Endothelial cell of umbilical vein (primary cell): ENCODE data around the gene CIAO1. TPM values are rescaled to one million over a fixed set of nuclear protein-coding genes. Genes with fewer than 3 reads are reported as not detected.

Source experiments
- BruUV-seq: library from RNA; stranded (reverse); fragments of 400-500 nt; replicated peaks from 2 replicates; lab custom pipeline; 2021; lab: Mats Ljungman, UMichigan
- CTCF ChIA-PET: fragments of 300-600, 350-600 bp; sonication (Branson Sonifier 250); formaldehyde crosslinking; loops from one replicate; lab custom pipeline; 2021; ENCODE audit warnings: antibody characterized with exemption, inconsistent platforms; lab: Charles Lee
- POLR2A ChIA-PET: fragments of 300-600, 350-600 bp; sonication (Branson Sonifier 250); formaldehyde crosslinking; loops from one replicate; lab custom pipeline; 2021; ENCODE audit warnings: antibody characterized with exemption, inconsistent platforms; lab: Charles Lee
- DNase-seq: peaks from one replicate; pipeline ENCODE4 v3.0.0-alpha.2; 2011; ENCODE audit warnings: low read depth, low spot score
- FAIRE-seq: peaks from 2 replicates; lab custom pipeline; 2011; peaks lifted over from hg19 to GRCh38; lab: Jason Lieb, UNC
- H2AFZ ChIP-seq: 2 replicates; pipeline ENCODE4 v1.6.0; 2012; ENCODE audit warnings: low read depth, low read length, control low read depth, inconsistent platforms
- H3K27ac ChIP-seq: 2 replicates; pipeline ENCODE4 v1.5.1; 2011; ENCODE audit warnings: low read depth, mild to moderate bottlenecking, control low read depth, low read length, moderate library complexity; ENCODE audit not compliant: insufficient read depth
- H3K27me3 ChIP-seq, 2 experiments: 2 replicates each; pipeline versions ENCODE4 v1.6.0 to v1.6.1; 2011; ENCODE audit warnings: low read length in 2 of 2, mixed read lengths in 1 of 2; ENCODE audit not compliant: control insufficient read depth in 2 of 2, insufficient read depth in 2 of 2
- H3K36me3 ChIP-seq, 2 experiments: 2 replicates in 1 of 2; 3 replicates in 1 of 2; pipeline ENCODE4 v1.5.1; 2011; ENCODE audit warnings: low read length in 2 of 2, mild to moderate bottlenecking in 1 of 2, moderate library complexity in 1 of 2; ENCODE audit not compliant: control insufficient read depth in 2 of 2, insufficient read depth in 2 of 2; ENCODE audit errors: extremely low read depth in 1 of 2
- H3K4me1 ChIP-seq: 3 replicates; pipeline ENCODE4 v1.5.1; 2011; ENCODE audit warnings: mild to moderate bottlenecking, low read length; ENCODE audit not compliant: control insufficient read depth, insufficient read depth; ENCODE audit errors: extremely low read depth
- H3K4me2 ChIP-seq: 2 replicates; pipeline ENCODE4 v1.6.1; 2011; ENCODE audit warnings: low read length, control low read depth, mixed read lengths; ENCODE audit not compliant: insufficient read depth
- H3K4me3 ChIP-seq, 3 experiments: fragments of 200-600 bp in 1 of 3; sonication (generic), shearing (Covaris generic) in 1 of 3; replicated peaks in 1 of 3; 2 replicates each; pipeline ENCODE4 v1.5.1; 2011 to 2016; ENCODE audit warnings: control low read depth in 3 of 3, low read length in 3 of 3, mild to moderate bottlenecking in 2 of 3, inconsistent platforms in 1 of 3, low read depth in 1 of 3, moderate library complexity in 1 of 3; ENCODE audit not compliant: insufficient read depth in 1 of 3
- H3K79me2 ChIP-seq: 2 replicates; pipeline ENCODE4 v1.6.0; 2012; ENCODE audit warnings: low read length, inconsistent platforms; ENCODE audit not compliant: control insufficient read depth, insufficient read depth
- H3K9ac ChIP-seq: replicated peaks from 2 replicates; pipeline ENCODE3; 2011; ENCODE audit warnings: low read length, control low read depth; ENCODE audit not compliant: insufficient read depth; ENCODE audit errors: extremely low read depth
- H3K9me1 ChIP-seq: replicated peaks from 3 replicates; pipeline ENCODE4 v1.6.0; 2011; ENCODE audit warnings: mild to moderate bottlenecking, low read length; ENCODE audit not compliant: control insufficient read depth, insufficient read depth; ENCODE audit errors: extremely low read depth
- H3K9me3 ChIP-seq: replicated peaks from 2 replicates; pipeline ENCODE4 v1.5.1; 2012; ENCODE audit warnings: low read length, inconsistent platforms; ENCODE audit not compliant: control insufficient read depth, insufficient read depth
- H4K20me1 ChIP-seq: replicated peaks from 2 replicates; pipeline ENCODE3; 2011; ENCODE audit warnings: mild to moderate bottlenecking, low read length; ENCODE audit not compliant: control insufficient read depth, insufficient read depth; ENCODE audit errors: extremely low read depth
- EZH2 ChIP-seq: IDR thresholded peaks from 2 replicates; pipeline ENCODE4 v1.6.1; 2012; ENCODE audit warnings: borderline replicate concordance, low read depth, mild to moderate bottlenecking, moderate library complexity, low read length, inconsistent platforms; ENCODE audit not compliant: severe bottlenecking
- FOS ChIP-seq: IDR thresholded peaks from 2 replicates; pipeline ENCODE4 v1.6.1; 2011; ENCODE audit warnings: mild to moderate bottlenecking, low read length, moderate library complexity, borderline replicate concordance; ENCODE audit not compliant: insufficient read depth
- GATA2 ChIP-seq: IDR thresholded peaks from 2 replicates; pipeline ENCODE4 v1.7.0; 2011; ENCODE audit warnings: low read depth, mild to moderate bottlenecking, moderate library complexity, mixed read lengths, low read length; ENCODE audit not compliant: insufficient read length, insufficient read depth
- JUN ChIP-seq: IDR thresholded peaks from 2 replicates; pipeline ENCODE4 v1.6.1; 2011; ENCODE audit warnings: borderline replicate concordance, low read depth; ENCODE audit not compliant: insufficient read length, insufficient read depth
- MYC ChIP-seq: IDR thresholded peaks from one replicate; pipeline ENCODE4 v1.6.1; 2011; ENCODE audit warnings: mild to moderate bottlenecking, low read depth, low read length
- POLR2A ChIP-seq: IDR thresholded peaks from 2 replicates; pipeline ENCODE4 v1.6.1; 2012; ENCODE audit warnings: low read depth, mild to moderate bottlenecking, control low read depth, low read length
- POLR2AphosphoS5 ChIP-seq: IDR thresholded peaks from 2 replicates; pipeline ENCODE4 v1.6.1; 2012; ENCODE audit warnings: low read depth, mild to moderate bottlenecking, control low read depth, low read length, moderate library complexity; ENCODE audit not compliant: insufficient read depth
- dilution Hi-C: fragments of 300-500 bp; cut with MboI; formaldehyde crosslinking; loops from one replicate; pipeline ENCODE4 v1.15.0; 2019; ENCODE audit warnings: low sequenced_read_pairs; ENCODE audit not compliant: extremely low pct_ligation_motif_present
- intact Hi-C: fragments of 100-400 bp; cut with micrococcal nuclease; formaldehyde crosslinking; loops from one replicate; pipeline ENCODE4 v1.10.0; 2022
- polyA plus RNA-seq, 4 experiments: library from polyadenylated mRNA; depleted of rRNA in 3 of 4; stranded (reverse) in 3 of 4; unstranded in 1 of 4; fragments of >200 nt; gene quantifications; 2 replicates each; pipeline versions ENCODE4 v1.2.1 to v1.2.3, GENCODE V29; 2011 to 2012; ENCODE audit warnings: missing spikeins in 1 of 4
- total RNA-seq: library from RNA; stranded (reverse); gene quantifications from 2 replicates; pipeline ENCODE4 v1.2.3, GENCODE V29; 2021
- TF ChIP-seq, protein P1 (sequence below), 2 donors: IDR thresholded peaks; 1 replicate in 1 of 2; 2 replicates in 1 of 2; pipeline ENCODE4 v1.5.1; 2011; ENCODE audit warnings: low read length in 2 of 2, mild to moderate bottlenecking in 2 of 2, moderate library complexity in 2 of 2, control low read depth in 1 of 2, inconsistent platforms in 1 of 2, low read depth in 1 of 2; ENCODE audit not compliant: insufficient read depth in 1 of 2; ENCODE audit errors: extremely low read depth in 1 of 2
- TF ChIP-seq, protein P2 (sequence below): IDR thresholded peaks from 2 replicates; pipeline ENCODE4 v1.6.1; 2011; ENCODE audit not compliant: insufficient read depth, insufficient read length

The CIAO1 gene
- total and polyA plus RNA-seq, 2 donors (not counting 3 experiments of a cell fraction or from before 2014, with no cell fraction given), result 70.7 to 119 TPM

DNA sequence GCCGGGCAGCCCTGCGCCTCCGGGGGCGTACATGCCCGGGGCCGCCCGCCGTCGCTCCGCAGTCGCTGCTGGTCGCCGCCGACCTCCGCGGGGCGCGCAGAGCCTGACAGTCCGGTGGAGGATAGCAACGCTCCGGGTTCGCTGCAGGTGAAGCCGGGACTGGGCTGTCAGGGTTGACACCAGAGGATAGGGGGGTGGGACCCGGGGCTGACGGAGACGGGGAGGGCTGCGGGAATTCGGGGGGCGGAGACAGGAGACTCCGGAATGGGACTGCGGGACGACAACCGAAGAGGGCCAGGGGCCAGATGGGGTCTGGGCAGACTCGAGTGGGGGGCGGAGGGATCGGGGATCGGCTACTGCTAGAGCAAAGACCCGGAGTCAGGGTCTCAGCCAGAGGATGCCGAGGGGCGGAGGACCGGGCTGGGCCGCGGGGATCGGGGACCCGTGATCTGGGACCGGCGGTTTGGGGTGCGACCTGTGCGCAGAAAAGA lies 631 bp upstream of the CIAO1 start:
- Histone ChIP-seq H3K4me1 (peaks cover 27% of the 10 kb centered on the region), H3K79me2 (peaks cover 45% of the 10 kb centered on the region), H3K27ac (peak overlapping the region; percentile 63), H3K9me1 (no peaks in the 10 kb centered on the region), H2AFZ (peak overlapping the region; percentile 68), H3K9ac (peak overlapping the region; percentile 77), H3K27me3 (no peaks in the 10 kb centered on the region), H3K4me3 (peak overlapping the region; percentile 69 to 92 (median 91)), H4K20me1 (no peaks in the 10 kb centered on the region), H3K9me3 (no peaks in the 10 kb centered on the region), H3K4me2 (peak overlapping the region; percentile 91), H3K36me3 (peaks cover 9 to 21% of the 10 kb centered on the region in 2 experiments)
- CTCF ChIA-PET, result interaction anchor here (1.0 to 3.6 kb wide), 9 partner anchors 11 to 273 kb away, joined by 3 to 32 read pairs (median 9); partner anchors contain the start of genes ASTL and STARD7
- FAIRE-seq (no peak), DNase-seq (peak; percentile 46)
- no peak for TF ChIP-seq POLR2AphosphoS5
- TF ChIP-seq, protein P1, sequence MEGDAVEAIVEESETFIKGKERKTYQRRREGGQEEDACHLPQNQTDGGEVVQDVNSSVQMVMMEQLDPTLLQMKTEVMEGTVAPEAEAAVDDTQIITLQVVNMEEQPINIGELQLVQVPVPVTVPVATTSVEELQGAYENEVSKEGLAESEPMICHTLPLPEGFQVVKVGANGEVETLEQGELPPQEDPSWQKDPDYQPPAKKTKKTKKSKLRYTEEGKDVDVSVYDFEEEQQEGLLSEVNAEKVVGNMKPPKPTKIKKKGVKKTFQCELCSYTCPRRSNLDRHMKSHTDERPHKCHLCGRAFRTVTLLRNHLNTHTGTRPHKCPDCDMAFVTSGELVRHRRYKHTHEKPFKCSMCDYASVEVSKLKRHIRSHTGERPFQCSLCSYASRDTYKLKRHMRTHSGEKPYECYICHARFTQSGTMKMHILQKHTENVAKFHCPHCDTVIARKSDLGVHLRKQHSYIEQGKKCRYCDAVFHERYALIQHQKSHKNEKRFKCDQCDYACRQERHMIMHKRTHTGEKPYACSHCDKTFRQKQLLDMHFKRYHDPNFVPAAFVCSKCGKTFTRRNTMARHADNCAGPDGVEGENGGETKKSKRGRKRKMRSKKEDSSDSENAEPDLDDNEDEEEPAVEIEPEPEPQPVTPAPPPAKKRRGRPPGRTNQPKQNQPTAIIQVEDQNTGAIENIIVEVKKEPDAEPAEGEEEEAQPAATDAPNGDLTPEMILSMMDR (IDR thresholded peaks at IDR 0.05; ENCODE audit: extremely low read depth in 1 of 2, insufficient read depth in 1 of 2, low read depth in 1 of 2, low read length in 2 of 2), result no peak
- no peak for TF ChIP-seq POLR2A
- TF ChIP-seq JUN, result no peak
- no peak for TF ChIP-seq EZH2
- TF ChIP-seq GATA2, result no peak
- no peak for TF ChIP-seq FOS
- TF ChIP-seq MYC, result no peak
- TF ChIP-seq, protein P2, sequence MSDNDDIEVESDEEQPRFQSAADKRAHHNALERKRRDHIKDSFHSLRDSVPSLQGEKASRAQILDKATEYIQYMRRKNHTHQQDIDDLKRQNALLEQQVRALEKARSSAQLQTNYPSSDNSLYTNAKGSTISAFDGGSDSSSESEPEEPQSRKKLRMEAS, result no peak
- intact Hi-C loops, result loop anchor here (5.0 kb wide), 3 partner anchors 42 to 477 kb away; partner anchors contain the start of genes LMAN2L, NCAPH and SNRNP200
- TSS peak; percentile 20 for BruUV-seq
- dilution Hi-C loops, result no loop called here
- POLR2A ChIA-PET, result interaction anchor here (0.9 to 1.2 kb wide), 3 partner anchors 11 to 57 kb away, joined by 3 to 6 read pairs (median 3); no protein-coding TSS in a partner anchor
